Stimulated activated effector memory CD8-positive, alpha-beta T cell treated with anti-CD3 and anti-CD28 coated beads, Interleukin-12 subunit alpha, Interleukin-12 subunit beta, amount 100 ng/mL, for 72 hours (primary cell): Measurements from ENCODE around the gene FBXL5.

ENCODE experiments used
- ATAC-seq: fragments of 150-1000 bp; cut with Tn5 transposase; 2 replicates; pipeline ENCODE4 v1.10.0; 2021
- DNase-seq, 2 donors: peaks; one replicate each; pipeline ENCODE4 v3.0.0; 2021 to 2022; ENCODE audit warnings: low spot score in 2 of 2
- H3K27ac Mint-ChIP-seq: one replicate; pipeline ENCODE4 v1.8.0; 2022; ENCODE audit warnings: mild to moderate bottlenecking, mixed read lengths
- H3K36me3 Mint-ChIP-seq: one replicate; pipeline ENCODE4 v1.8.0; 2022; ENCODE audit warnings: mild to moderate bottlenecking, mixed read lengths
- H3K4me1 Mint-ChIP-seq: one replicate; pipeline ENCODE4 v1.8.0; 2022; ENCODE audit warnings: mixed read lengths
- H3K4me3 Mint-ChIP-seq: one replicate; pipeline ENCODE4 v1.8.0; 2022; ENCODE audit warnings: mild to moderate bottlenecking, mixed read lengths
- H3K9me3 Mint-ChIP-seq: one replicate; pipeline ENCODE4 v1.8.0; 2022; ENCODE audit warnings: mixed read lengths

The FBXL5 gene, protein sequence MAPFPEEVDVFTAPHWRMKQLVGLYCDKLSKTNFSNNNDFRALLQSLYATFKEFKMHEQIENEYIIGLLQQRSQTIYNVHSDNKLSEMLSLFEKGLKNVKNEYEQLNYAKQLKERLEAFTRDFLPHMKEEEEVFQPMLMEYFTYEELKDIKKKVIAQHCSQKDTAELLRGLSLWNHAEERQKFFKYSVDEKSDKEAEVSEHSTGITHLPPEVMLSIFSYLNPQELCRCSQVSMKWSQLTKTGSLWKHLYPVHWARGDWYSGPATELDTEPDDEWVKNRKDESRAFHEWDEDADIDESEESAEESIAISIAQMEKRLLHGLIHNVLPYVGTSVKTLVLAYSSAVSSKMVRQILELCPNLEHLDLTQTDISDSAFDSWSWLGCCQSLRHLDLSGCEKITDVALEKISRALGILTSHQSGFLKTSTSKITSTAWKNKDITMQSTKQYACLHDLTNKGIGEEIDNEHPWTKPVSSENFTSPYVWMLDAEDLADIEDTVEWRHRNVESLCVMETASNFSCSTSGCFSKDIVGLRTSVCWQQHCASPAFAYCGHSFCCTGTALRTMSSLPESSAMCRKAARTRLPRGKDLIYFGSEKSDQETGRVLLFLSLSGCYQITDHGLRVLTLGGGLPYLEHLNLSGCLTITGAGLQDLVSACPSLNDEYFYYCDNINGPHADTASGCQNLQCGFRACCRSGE

DNA sequence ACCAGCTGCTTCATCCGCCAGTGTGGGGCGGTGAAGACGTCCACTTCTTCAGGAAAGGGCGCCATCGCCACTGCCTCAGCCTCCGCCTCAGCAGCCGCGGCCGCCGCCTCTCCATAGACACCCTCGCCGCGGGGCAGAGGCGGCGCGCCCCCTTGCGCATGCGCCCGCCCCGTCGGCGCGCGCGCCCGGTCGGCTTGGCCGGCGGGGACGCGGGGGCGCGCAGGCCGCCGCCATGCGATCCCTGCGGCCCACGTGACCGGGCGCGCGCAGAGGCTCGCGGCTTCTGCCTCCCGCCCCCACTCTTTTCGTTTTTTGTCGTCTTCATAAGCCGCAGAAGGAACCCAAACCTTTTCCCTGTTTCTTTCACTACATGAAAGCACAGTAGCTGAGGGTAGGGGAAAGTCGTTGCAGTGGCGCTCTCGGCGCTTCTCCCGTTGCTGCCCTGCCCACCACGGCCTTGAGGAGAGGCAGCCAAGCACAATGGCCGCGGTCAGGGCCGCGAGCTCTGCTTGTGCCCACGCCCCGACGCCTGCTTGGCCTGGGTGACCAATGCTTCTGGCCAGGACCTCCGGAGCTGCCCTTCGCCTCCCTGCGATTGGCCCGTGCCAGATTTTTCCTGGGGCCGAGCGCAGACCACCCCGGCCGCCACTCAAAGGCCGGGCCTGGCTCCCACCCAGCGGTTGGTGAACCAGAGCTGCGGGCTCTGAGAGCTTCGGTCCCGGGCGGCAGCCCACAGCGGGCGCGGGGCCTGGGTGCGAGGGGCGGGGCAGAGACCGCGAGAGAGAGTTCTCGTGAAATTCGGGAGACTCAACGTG is at the start of gene FBXL5:
Gene FBXL5 (minus strand): TSS at position 135 of the 815 bp plus-strand sequence. CDS start 70 bp downstream, at position 65.
- Mint-ChIP-seq H3K4me3 (peak within 1 kb of the TSS; percentile 96), H3K4me1 (peaks cover 41% of the 10 kb centered on the region), H3K27ac (peak within 1 kb of the TSS; percentile 95), H3K36me3 (peaks cover 21% of the 10 kb centered on the region), H3K9me3 (no peaks in the 10 kb centered on the region)
- ATAC-seq (peak; percentile 89), DNase-seq (peak; percentile 82 to 90)

DNA sequence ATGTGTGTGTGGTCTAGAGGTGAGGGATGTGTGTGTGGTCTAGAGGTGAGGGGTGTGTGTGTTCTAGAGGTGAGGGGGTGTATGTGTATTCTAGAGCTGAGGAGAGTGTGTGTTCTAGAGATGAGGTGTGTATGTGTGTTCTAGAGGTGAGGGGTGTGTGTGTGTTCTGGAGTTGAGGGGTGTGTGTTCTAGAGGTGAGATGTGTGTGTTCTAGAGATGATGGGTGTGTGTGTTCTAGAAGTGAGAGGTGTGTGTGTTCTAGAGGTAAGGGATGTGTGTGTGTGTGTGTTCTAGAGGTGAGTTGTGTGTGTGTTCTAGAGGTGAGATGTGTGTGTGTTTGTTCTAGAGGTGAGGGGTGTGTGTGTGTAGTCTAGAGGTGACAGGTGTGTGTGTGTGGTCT is 49.0 kb upstream of the FBXL5 start:
- Mint-ChIP-seq H3K9me3 (no peaks in the 10 kb centered on the region), H3K36me3 (no peaks in the 10 kb centered on the region), H3K4me1 (peaks cover 19% of the 10 kb centered on the region), H3K27ac (no peak overlapping the region), H3K4me3 (peak overlapping the region; percentile 75)
- DNase-seq (no peak), ATAC-seq (no peak)

DNA sequence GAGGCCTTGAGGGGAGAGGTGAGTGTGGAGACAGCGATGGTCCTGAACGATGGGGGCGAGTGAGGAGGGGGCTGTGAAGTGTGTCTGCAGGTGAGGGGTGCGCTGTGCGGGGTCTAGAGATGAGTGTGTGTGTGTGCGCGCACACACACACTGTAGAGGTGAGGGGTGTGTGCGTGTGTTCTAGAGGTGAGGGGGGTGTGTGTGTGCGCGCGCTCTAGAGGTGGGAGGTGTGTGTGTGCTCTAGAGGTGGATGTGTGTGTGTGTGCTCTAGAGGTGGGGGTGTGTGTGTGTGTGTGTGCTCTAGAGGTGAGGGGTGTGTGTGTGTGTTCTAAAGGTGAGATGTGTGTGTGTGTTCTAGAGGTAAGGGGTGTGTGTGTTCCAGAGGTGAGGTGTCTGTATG is 48.3 kb upstream of the FBXL5 start:
- ATAC-seq (no peak), DNase-seq (no peak)
- Mint-ChIP-seq H3K4me1 (peaks cover 19% of the 10 kb centered on the region), H3K4me3 (peak overlapping the region; percentile 75), H3K36me3 (no peaks in the 10 kb centered on the region), H3K27ac (no peak overlapping the region), H3K9me3 (no peaks in the 10 kb centered on the region)

DNA sequence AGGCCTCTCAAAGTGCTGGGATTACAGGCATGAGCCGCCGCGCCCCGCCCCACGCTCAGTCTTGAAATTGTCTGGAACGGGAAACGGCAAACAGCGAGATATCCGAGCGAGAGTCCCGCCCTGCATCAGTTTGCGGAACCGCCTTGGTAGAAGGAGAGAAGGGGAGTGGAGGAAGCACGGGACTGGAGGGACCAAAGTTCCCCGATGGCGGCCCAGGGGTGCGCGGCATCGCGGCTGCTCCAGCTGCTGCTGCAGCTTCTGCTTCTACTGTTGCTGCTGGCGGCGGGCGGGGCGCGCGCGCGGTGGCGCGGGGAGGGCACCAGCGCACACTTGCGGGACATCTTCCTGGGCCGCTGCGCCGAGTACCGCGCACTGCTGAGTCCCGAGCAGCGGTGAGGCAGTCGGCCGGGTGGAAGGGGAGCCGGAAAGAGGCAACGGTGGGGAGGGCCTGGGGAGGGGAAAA is 47.8 kb upstream of the FBXL5 start, which contains the start of gene BST1:
Gene BST1 (plus strand): TSS at position 125 of the 463 bp plus-strand sequence. CDS start 80 bp downstream, at position 205.
- Mint-ChIP-seq H3K4me3 (peak within 1 kb of the TSS; percentile 75), H3K9me3 (no peaks in the 10 kb centered on the region), H3K27ac (no peak within 1 kb of the TSS), H3K4me1 (peaks cover 19% of the 10 kb centered on the region), H3K36me3 (no peaks in the 10 kb centered on the region)
- peak; percentile 25 to 68 for DNase-seq
- peak; percentile 76 for ATAC-seq

DNA sequence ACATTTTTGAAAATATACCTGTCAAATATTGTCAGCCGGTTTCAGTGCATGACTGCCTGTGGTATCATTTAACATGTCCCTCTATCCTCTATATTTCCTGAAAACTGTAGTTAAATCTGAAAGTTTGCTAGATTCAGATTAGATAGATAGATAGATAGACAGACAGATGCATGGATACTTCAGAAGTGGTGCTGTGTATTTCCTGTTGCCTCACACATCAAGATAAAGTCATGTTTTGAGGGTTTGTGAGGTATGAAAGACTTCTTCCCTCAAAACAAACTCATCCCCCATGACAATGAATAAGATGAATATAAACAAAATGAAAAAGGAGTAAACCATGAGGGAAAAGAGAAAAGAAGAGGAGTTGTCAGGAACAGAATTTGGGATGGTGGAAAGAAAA is 41.7 kb upstream of the FBXL5 start:
- no peaks in the 10 kb centered on the region for H3K9me3 Mint-ChIP-seq
- H3K36me3 Mint-ChIP-seq: no peaks in the 10 kb centered on the region
- DNase-seq (no peak), ATAC-seq (no peak)
- H3K27ac Mint-ChIP-seq: no peak overlapping the region
- no peak overlapping the region for H3K4me3 Mint-ChIP-seq
- peaks cover 6% of the 10 kb centered on the region for H3K4me1 Mint-ChIP-seq

DNA sequence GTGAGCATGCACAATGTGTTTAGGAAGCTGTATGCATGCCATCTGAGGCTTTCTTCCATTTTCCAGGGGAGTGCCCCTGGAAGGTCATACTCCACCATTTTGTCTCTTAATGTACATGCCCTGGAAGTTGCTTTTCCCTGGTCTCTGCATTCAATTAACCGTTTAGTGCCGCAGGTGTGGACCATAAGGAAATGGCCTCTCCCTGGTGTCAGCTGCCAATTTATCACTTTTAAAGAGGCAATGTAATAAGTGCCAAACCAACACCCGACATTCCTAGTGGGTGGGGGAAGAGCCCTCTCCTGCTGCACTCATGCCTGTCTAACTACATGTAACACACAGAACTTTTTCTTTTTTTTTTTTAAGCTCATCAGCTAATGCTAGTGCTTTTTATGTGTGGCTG is 40.6 kb upstream of the FBXL5 start:
- DNase-seq (no peak), ATAC-seq (no peak)
- Mint-ChIP-seq H3K9me3 (no peaks in the 10 kb centered on the region), H3K36me3 (no peaks in the 10 kb centered on the region), H3K27ac (no peak overlapping the region), H3K4me3 (no peak overlapping the region), H3K4me1 (peaks cover 6% of the 10 kb centered on the region)

DNA sequence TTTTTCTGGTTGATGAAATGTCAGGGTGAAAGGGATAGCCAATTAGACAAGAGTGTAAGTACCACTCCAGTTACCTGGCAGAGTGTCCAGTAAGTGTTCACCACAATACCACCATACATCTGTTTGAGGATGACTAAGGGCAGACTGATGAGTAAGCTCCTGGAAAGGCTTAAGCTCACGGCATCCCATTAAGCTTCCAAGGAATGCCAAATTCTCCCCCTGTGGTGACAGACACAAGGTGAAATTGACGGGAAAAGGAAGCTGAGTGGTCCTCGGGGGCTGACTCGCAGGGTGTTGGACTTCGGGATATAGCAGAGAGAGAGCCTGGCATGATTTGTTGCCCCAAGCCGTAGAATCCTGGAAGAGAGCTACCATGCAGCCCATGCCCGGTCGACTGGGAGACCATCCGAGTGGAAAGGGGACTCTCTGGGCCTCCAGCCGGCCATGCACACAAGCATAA is 40.1 kb upstream of the FBXL5 start:
- Mint-ChIP-seq H3K36me3 (no peaks in the 10 kb centered on the region), H3K27ac (no peak overlapping the region), H3K9me3 (no peaks in the 10 kb centered on the region), H3K4me3 (no peak overlapping the region), H3K4me1 (peaks cover 6% of the 10 kb centered on the region)
- DNase-seq: no peak
- no peak for ATAC-seq

DNA sequence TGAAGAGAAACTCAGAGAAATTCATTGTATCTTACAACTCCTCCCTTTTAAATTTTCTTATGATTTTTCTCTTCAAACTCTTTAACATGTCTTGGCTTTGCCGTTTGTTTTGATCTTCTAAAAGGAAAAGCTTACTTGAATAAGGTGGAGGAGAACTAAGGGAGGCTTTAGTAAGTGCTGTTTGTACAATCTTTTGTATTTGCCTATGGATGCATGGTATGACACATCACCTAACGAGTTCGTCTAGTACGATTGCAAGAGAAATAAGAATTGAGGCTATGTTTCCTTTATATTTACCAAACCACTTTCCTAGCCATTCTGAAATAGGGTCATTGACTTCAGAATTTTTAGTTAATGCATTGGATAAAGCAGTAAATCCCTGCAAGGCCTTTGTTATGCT is 39.3 kb upstream of the FBXL5 start:
- DNase-seq (no peak), ATAC-seq (no peak)
- Mint-ChIP-seq H3K36me3 (no peaks in the 10 kb centered on the region), H3K9me3 (no peaks in the 10 kb centered on the region), H3K27ac (no peak overlapping the region), H3K4me3 (no peak overlapping the region), H3K4me1 (peaks cover 6% of the 10 kb centered on the region)

DNA sequence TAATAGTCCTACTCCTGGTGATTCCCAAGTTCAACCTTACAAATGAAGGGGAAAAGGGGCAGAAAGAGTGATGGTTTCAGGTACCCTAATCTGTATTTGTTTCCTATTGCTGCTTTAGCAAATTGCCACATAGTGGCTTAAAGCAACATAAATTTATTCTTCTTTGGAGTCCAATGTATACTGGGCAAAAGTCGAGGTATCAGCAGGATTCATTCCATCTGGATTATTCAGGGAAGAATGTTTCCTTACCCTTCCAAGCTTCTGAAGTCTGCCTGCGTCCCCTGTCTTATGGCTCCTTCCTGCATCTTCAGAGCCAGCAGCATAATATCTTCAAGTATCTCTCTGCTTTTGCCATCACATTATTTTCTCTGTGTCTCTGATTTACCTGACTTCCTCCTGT is 37.4 kb upstream of the FBXL5 start:
- Mint-ChIP-seq H3K4me3 (no peak overlapping the region), H3K4me1 (peaks cover 6% of the 10 kb centered on the region), H3K27ac (no peak overlapping the region), H3K9me3 (no peaks in the 10 kb centered on the region), H3K36me3 (peaks cover 7% of the 10 kb centered on the region)
- no peak for DNase-seq
- ATAC-seq: no peak

DNA sequence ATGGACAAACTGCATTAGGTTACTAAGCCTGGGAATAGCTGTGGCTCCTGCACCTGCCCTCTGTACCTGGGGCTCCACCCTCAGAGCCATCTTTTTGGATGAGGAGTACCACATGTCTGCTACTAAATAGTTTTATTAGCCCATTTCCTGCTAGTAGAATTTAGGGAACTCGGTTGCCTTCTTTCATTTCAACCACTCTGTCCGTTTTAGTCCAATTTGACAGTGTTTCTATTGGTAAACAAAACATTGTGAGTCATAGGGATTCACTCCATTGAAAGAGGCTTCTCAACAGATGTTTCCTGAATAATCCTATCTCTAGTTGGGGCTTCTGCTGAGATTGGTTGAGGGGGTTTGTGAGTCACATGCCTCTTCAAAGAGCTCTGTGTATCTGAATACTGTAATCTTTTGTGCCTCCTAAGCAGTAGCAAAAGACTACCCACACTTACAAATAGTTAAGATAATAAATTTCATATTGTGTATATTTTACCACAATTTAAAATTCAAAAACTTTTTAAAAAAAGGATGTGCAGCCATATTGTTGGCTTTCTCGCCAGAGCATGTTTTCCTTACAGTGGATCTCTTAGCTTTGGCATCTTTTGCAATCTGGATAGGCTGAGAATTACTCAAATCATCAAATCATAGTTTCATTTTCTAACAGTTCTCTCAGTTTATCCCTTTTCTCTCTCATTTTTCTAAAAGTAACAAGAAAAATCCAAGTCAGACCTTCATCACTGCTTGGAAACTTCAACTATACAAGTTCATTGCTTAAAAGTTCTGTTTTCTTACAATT is 36.4 kb upstream of the FBXL5 start:
- no peak overlapping the region for H3K4me3 Mint-ChIP-seq
- no peaks in the 10 kb centered on the region for H3K4me1 Mint-ChIP-seq
- peaks cover 18% of the 10 kb centered on the region for H3K36me3 Mint-ChIP-seq
- DNase-seq (no peak), ATAC-seq (no peak)
- H3K27ac Mint-ChIP-seq: no peak overlapping the region
- no peaks in the 10 kb centered on the region for H3K9me3 Mint-ChIP-seq

DNA sequence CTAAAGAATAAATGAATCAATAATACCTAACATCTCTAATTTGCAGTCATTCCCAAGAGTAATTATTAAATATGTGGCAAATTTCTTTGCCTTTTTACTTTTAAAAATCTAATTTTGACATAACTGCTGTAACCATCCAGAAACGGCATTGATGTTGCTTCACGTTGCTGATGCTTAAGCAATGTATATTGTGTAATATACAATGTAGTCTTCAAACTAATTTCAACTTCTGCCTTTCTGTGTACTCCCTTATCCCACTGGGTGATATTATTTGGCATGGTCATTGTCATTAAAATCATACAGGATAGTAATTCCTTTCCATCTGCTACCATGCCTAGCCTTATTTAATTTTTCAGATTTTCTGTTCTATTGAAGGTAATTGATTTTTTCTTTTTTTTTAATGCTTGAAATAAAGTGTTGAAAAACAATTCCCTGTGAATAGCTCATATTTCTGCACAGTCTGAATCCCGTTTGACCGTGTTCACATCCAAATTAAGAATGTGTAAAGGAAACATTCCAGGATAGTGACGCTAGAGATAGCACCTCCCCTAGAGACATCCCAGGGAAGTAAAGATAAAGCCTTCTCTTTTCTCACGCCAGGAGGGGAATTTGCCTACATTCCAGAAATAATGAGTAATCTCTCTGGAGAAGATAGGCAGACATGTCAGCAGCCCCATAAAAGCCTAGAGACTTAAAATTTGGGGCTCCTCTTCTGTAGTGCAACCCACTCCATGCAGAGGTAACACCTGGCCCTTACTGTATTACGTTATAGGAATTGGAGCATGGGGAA is 35.1 kb upstream of the FBXL5 start:
- Mint-ChIP-seq H3K9me3 (no peaks in the 10 kb centered on the region), H3K27ac (no peak overlapping the region), H3K4me3 (no peak overlapping the region), H3K36me3 (peaks cover 22% of the 10 kb centered on the region), H3K4me1 (peaks cover 2% of the 10 kb centered on the region)
- no peak for DNase-seq
- ATAC-seq: no peak

DNA sequence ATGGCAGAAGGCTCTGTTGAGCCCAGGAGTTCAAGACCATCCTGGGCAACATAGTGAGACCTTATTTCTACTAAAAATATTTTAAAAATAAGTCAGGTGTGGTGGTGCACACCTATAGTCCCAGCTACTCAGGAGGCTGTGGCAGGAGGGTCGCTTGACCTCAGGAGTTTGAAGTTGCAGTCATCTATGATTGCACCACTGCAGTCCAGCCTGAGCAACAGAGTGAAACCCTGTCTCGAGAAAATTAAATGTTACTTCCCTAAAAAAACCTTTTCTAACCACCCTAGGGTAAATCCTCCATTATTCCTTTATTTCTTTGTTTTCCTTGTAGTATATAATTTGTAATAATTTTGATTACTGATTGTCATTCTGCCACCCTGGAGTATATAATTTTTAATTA is 34.4 kb upstream of the FBXL5 start:
- Mint-ChIP-seq H3K4me3 (no peak overlapping the region), H3K4me1 (peaks cover 6% of the 10 kb centered on the region), H3K9me3 (no peaks in the 10 kb centered on the region), H3K27ac (no peak overlapping the region), H3K36me3 (peaks cover 22% of the 10 kb centered on the region)
- no peak for ATAC-seq
- DNase-seq: no peak

DNA sequence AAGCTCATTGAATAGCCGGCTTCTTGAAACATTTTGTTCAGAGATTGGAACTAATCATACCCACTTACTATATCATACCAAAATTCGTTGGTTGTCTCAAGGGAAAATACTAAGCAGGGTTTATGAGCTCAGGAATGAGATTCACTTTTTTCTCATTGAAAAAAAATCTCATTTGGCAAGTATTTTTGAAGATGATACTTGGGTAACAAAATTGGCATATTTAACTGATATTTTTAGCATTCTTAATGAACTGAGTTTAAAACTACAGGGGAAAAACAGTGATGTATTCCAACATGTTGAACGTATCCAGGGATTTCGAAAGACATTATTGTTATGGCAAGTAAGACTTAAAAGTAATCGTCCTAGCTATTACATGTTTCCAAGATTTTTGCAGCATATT is 32.9 kb upstream of the FBXL5 start:
- H3K27ac Mint-ChIP-seq: no peak overlapping the region
- DNase-seq (no peak), ATAC-seq (no peak)
- H3K4me3 Mint-ChIP-seq: no peak overlapping the region
- peaks cover 6% of the 10 kb centered on the region for H3K4me1 Mint-ChIP-seq
- H3K9me3 Mint-ChIP-seq: no peaks in the 10 kb centered on the region
- peaks cover 22% of the 10 kb centered on the region for H3K36me3 Mint-ChIP-seq

DNA sequence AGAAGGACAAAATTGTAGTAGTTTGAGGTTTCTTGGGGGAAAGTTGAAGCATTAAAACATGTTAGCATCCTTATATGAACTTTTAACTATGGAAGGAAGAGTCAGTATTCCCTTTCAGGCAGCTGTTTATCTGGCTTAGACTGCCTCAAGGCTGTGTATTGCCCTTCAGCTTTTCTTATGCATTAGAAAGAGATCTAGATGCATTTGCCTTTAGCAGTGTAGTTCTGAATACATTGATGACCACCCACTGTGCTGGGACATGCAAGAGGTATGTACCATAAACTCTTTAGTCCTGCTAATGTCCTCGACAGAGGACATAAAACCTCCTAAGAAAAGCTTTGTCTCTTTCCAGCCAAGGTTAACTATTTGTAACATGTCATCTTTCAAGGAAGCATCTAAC is 29.3 kb upstream of the FBXL5 start:
- Mint-ChIP-seq H3K4me1 (peaks cover 22% of the 10 kb centered on the region), H3K27ac (no peak overlapping the region), H3K36me3 (peaks cover 31% of the 10 kb centered on the region), H3K9me3 (no peaks in the 10 kb centered on the region), H3K4me3 (no peak overlapping the region)
- no peak for DNase-seq
- no peak for ATAC-seq
